ENCODE results near the gene C4orf17.
"Not testable (repeated sequence)": the region's sequence is repeated elsewhere in the genome, so short reads cannot be mapped to it uniquely, and the experiment has no call there.

The C4orf17 gene

GRCh38 chr4:99510721-99511120 is at the start of gene C4orf17:
TSS of gene C4orf17 (plus strand) at chr4:99511021. CDS start at chr4:99513082, 2,061 bp downstream.
- no peak for DNase-seq (ENCODE audit: low read depth in 2 of 3, low spot score in 2 of 3)

GRCh38 chr4:99461623-99462401 is 49.0 kb upstream of the C4orf17 start:
- no peak for DNase-seq (ENCODE audit: low read depth in 2 of 3, low spot score in 2 of 3)

- DNase-seq (ENCODE audit: low read depth in 2 of 3, low spot score in 2 of 3) = no peak
Observed at GRCh38 chr4:99462875-99463464, 47.9 kb upstream of the C4orf17 start.

GRCh38 chr4:99463566-99463965 is 47.3 kb upstream of the C4orf17 start:
- no peak for DNase-seq (ENCODE audit: low read depth in 2 of 3, low spot score in 2 of 3)

GRCh38 chr4:99467887-99468286 is 42.9 kb upstream of the C4orf17 start:
- no peak for DNase-seq (ENCODE audit: low read depth in 2 of 3, low spot score in 2 of 3)

- no peak for DNase-seq (ENCODE audit: low read depth in 2 of 3, low spot score in 2 of 3)
Observed at GRCh38 chr4:99468889-99469288, 41.9 kb upstream of the C4orf17 start.

- DNase-seq (ENCODE audit: low read depth in 2 of 3, low spot score in 2 of 3) = no peak
Observed at GRCh38 chr4:99471349-99471748, 39.5 kb upstream of the C4orf17 start.

GRCh38 chr4:99471896-99472295 is 38.9 kb upstream of the C4orf17 start:
- no peak for DNase-seq (ENCODE audit: low read depth in 2 of 3, low spot score in 2 of 3)

- no peak for DNase-seq (ENCODE audit: low read depth in 2 of 3, low spot score in 2 of 3)
Observed at GRCh38 chr4:99473131-99473530, 37.7 kb upstream of the C4orf17 start.

- DNase-seq (ENCODE audit: low read depth in 2 of 3, low spot score in 2 of 3) = no peak
Observed at GRCh38 chr4:99483636-99484035, 27.2 kb upstream of the C4orf17 start.

GRCh38 chr4:99485212-99485611 is 25.6 kb upstream of the C4orf17 start:
- no peak for DNase-seq (ENCODE audit: low read depth in 2 of 3, low spot score in 2 of 3)

- not testable (repeated sequence) for DNase-seq (ENCODE audit: low read depth in 2 of 3, low spot score in 2 of 3)
Observed at GRCh38 chr4:99486648-99487047, 24.2 kb upstream of the C4orf17 start.

GRCh38 chr4:99490286-99490685 is 20.5 kb upstream of the C4orf17 start:
- no peak for DNase-seq (ENCODE audit: low read depth in 2 of 3, low spot score in 2 of 3)

- DNase-seq (ENCODE audit: low read depth in 2 of 3, low spot score in 2 of 3) = no peak
Observed at GRCh38 chr4:99504804-99505502, 5.9 kb upstream of the C4orf17 start.

GRCh38 chr4:99506781-99507180 is 4.0 kb upstream of the C4orf17 start:
- DNase-seq (ENCODE audit: low read depth in 2 of 3, low spot score in 2 of 3) = no peak

GRCh38 chr4:99507349-99507748 is 3.5 kb upstream of the C4orf17 start:
- no peak for DNase-seq (ENCODE audit: low read depth in 2 of 3, low spot score in 2 of 3)

- no peak for DNase-seq (ENCODE audit: low read depth in 2 of 3, low spot score in 2 of 3)
Observed at GRCh38 chr4:99507762-99508161, 3.1 kb upstream of the C4orf17 start.

- DNase-seq (ENCODE audit: low read depth in 2 of 3, low spot score in 2 of 3) = no peak
Observed at GRCh38 chr4:99518601-99519295, 7.9 kb downstream of the C4orf17 start.

GRCh38 chr4:99529228-99529627 is 18.4 kb downstream of the C4orf17 start:
- no peak for DNase-seq (ENCODE audit: low read depth in 2 of 3, low spot score in 2 of 3)

- no peak for DNase-seq (ENCODE audit: low read depth in 2 of 3, low spot score in 2 of 3)
Observed at GRCh38 chr4:99529956-99530355, 19.1 kb downstream of the C4orf17 start.

GRCh38 chr4:99534699-99535098 is 23.9 kb downstream of the C4orf17 start:
- DNase-seq (ENCODE audit: low read depth in 2 of 3, low spot score in 2 of 3) = not testable (repeated sequence)

- DNase-seq (ENCODE audit: low read depth in 2 of 3, low spot score in 2 of 3) = no peak
Observed at GRCh38 chr4:99536271-99536670, 25.4 kb downstream of the C4orf17 start.
